ENCODE data around the gene L3MBTL2.

L3MBTL2 gene

GRCh38 chr22:41180926-41181325 lies 24.2 kb upstream of the L3MBTL2 start:
- Histone ChIP-seq H3K27ac (no peak overlapping the region), H3K4me1 (peaks cover 0 to 48% (median 33%) of the 10 kb centered on the region in 10 experiments; a peak in 16 of 20 replicates), H3K4me2 (no peak overlapping the region), H3K4me3 (no peak overlapping the region), H3K9me3 (replicated peaks in 1 of 11) (no peaks in the 10 kb centered on the region), H3K36me3 (peaks cover 40 to 63% (median 53%) of the 10 kb centered on the region in 11 experiments), H3K27me3 (no peaks in the 10 kb centered on the region), H3K9ac (no peak overlapping the region), H4K20me1 (peaks cover 12 to 59% (median 32%) of the 10 kb centered on the region in 11 experiments; a peak in 20 of 22 replicates)
- TF ChIP-seq Cebpa-rat (IDR thresholded peaks at IDR 0.05): no peak

- H3K4me1 ChIP-seq: peaks cover 0 to 47% (median 33%) of the 10 kb centered on the region in 10 experiments; a peak in 16 of 20 replicates
- H3K9me3 ChIP-seq (replicated peaks in 1 of 11): no peaks in the 10 kb centered on the region
- peaks cover 34 to 57% (median 46%) of the 10 kb centered on the region in 11 experiments for H3K36me3 ChIP-seq
- no peak for TF ChIP-seq Cebpa-rat (IDR thresholded peaks at IDR 0.05)
- H4K20me1 ChIP-seq: peaks cover 12 to 52% (median 26%) of the 10 kb centered on the region in 11 experiments; a peak in 20 of 22 replicates
- H3K4me3 ChIP-seq: no peak overlapping the region
- no peak overlapping the region for H3K27ac ChIP-seq
- H3K9ac ChIP-seq: no peak overlapping the region
- H3K27me3 ChIP-seq: no peaks in the 10 kb centered on the region
- no peak overlapping the region for H3K4me2 ChIP-seq
Measured at GRCh38 chr22:41181349-41182241, 23.5 kb upstream of the L3MBTL2 start.

- Histone ChIP-seq H3K4me1 (peaks cover 0 to 25% (median 15%) of the 10 kb centered on the region in 10 experiments; a peak in 14 of 20 replicates), H4K20me1 (peaks cover 0 to 26% (median 0%) of the 10 kb centered on the region in 11 experiments; a peak in 9 of 22 replicates), H3K9ac (no peak overlapping the region), H3K4me3 (no peak overlapping the region), H3K27ac (peak overlapping the region in 2 of 11 experiments; percentile 15 to 29; a peak in 1 of 22 replicates), H3K27me3 (no peaks in the 10 kb centered on the region), H3K36me3 (peaks cover 8 to 26% (median 19%) of the 10 kb centered on the region in 11 experiments; a peak in 20 of 22 replicates), H3K9me3 (replicated peaks in 1 of 11) (no peaks in the 10 kb centered on the region), H3K4me2 (peak overlapping the region in 7 of 11 experiments; percentile 8 to 40 (median 21); a peak in 8 of 22 replicates)
- no peak for TF ChIP-seq Cebpa-rat (IDR thresholded peaks at IDR 0.05)
Measured at GRCh38 chr22:41184679-41185078, 20.4 kb upstream of the L3MBTL2 start.

- H3K4me3 ChIP-seq: no peak overlapping the region
- H3K4me2 ChIP-seq: no peak overlapping the region
- H3K27ac ChIP-seq: no peak overlapping the region
- H4K20me1 ChIP-seq: no peaks in the 10 kb centered on the region
- peaks cover 0 to 5% (median under 1%) of the 10 kb centered on the region in 11 experiments; a peak in 7 of 22 replicates for H3K27me3 ChIP-seq
- no peaks in the 10 kb centered on the region for H3K36me3 ChIP-seq
- H3K9ac ChIP-seq: no peak overlapping the region
- no peaks in the 10 kb centered on the region for H3K9me3 ChIP-seq (replicated peaks in 1 of 11)
- H3K4me1 ChIP-seq: no peaks in the 10 kb centered on the region
- no peak for TF ChIP-seq Cebpa-rat (IDR thresholded peaks at IDR 0.05)
Measured at GRCh38 chr22:41191467-41191866, 13.6 kb upstream of the L3MBTL2 start.

- Histone ChIP-seq H3K4me2 (no peak overlapping the region), H3K36me3 (no peaks in the 10 kb centered on the region), H3K4me3 (no peak overlapping the region), H3K9ac (no peak overlapping the region), H3K27ac (no peak overlapping the region), H3K4me1 (peaks cover 8 to 17% (median 16%) of the 10 kb centered on the region in 10 experiments; a peak in 18 of 20 replicates), H4K20me1 (no peaks in the 10 kb centered on the region), H3K27me3 (peaks cover 4 to 18% (median 14%) of the 10 kb centered on the region in 11 experiments; a peak in 18 of 22 replicates), H3K9me3 (replicated peaks in 1 of 11) (no peaks in the 10 kb centered on the region)
- no peak for TF ChIP-seq Cebpa-rat (IDR thresholded peaks at IDR 0.05)
Measured at GRCh38 chr22:41193829-41194228, 11.3 kb upstream of the L3MBTL2 start.

GRCh38 chr22:41197038-41197972 lies 7.8 kb upstream of the L3MBTL2 start:
- H3K36me3 ChIP-seq: no peaks in the 10 kb centered on the region
- no peak for TF ChIP-seq Cebpa-rat (IDR thresholded peaks at IDR 0.05)
- no peaks in the 10 kb centered on the region for H3K9me3 ChIP-seq (replicated peaks in 1 of 11)
- peaks cover 4 to 28% (median 25%) of the 10 kb centered on the region in 11 experiments; a peak in 18 of 22 replicates for H3K27me3 ChIP-seq
- peak overlapping the region in 6 of 11 experiments; percentile 12 to 60 (median 40); a peak in 8 of 22 replicates for H3K27ac ChIP-seq
- peak overlapping the region; percentile 95 to 100 (median 99) for H3K4me2 ChIP-seq
- no peaks in the 10 kb centered on the region for H4K20me1 ChIP-seq
- H3K4me1 ChIP-seq: peaks cover 8 to 19% (median 16%) of the 10 kb centered on the region in 10 experiments; a peak in 18 of 20 replicates
- peak overlapping the region; percentile 65 to 86 (median 74) for H3K4me3 ChIP-seq
- peak overlapping the region; percentile 62 to 81 (median 75) for H3K9ac ChIP-seq

GRCh38 chr22:41198027-41198580 lies 7.0 kb upstream of the L3MBTL2 start:
- Histone ChIP-seq H3K9me3 (replicated peaks in 1 of 11) (no peaks in the 10 kb centered on the region), H3K27me3 (peaks cover 4 to 28% (median 25%) of the 10 kb centered on the region in 11 experiments; a peak in 18 of 22 replicates), H3K4me1 (peaks cover 8 to 19% (median 16%) of the 10 kb centered on the region in 10 experiments; a peak in 18 of 20 replicates), H3K9ac (peak overlapping the region; percentile 48 to 81 (median 75); a peak in 21 of 22 replicates), H3K27ac (peak overlapping the region in 3 of 11 experiments; percentile 51 to 60 (median 56); a peak in 4 of 22 replicates), H3K36me3 (no peaks in the 10 kb centered on the region), H3K4me2 (peak overlapping the region; percentile 95 to 100 (median 99)), H4K20me1 (no peaks in the 10 kb centered on the region), H3K4me3 (peak overlapping the region; percentile 65 to 86 (median 74))
- TF ChIP-seq Cebpa-rat (IDR thresholded peaks at IDR 0.05): no peak

GRCh38 chr22:41201141-41201540 lies 4.0 kb upstream of the L3MBTL2 start:
- Histone ChIP-seq H3K4me3 (no peak overlapping the region), H3K36me3 (no peaks in the 10 kb centered on the region), H4K20me1 (no peaks in the 10 kb centered on the region), H3K4me2 (no peak overlapping the region), H3K27ac (no peak overlapping the region), H3K27me3 (peaks cover 4 to 28% (median 25%) of the 10 kb centered on the region in 11 experiments; a peak in 18 of 22 replicates), H3K9ac (no peak overlapping the region), H3K9me3 (replicated peaks in 1 of 11) (no peaks in the 10 kb centered on the region), H3K4me1 (peaks cover 13 to 29% (median 23%) of the 10 kb centered on the region in 10 experiments)
- no peak for TF ChIP-seq Cebpa-rat (IDR thresholded peaks at IDR 0.05)

Data from BLaER1 treated with 17β-estradiol and CSF1 and Interleukin-3, amounts not matched to agents 10 nM and 100 nM (cell line).